Neural cell (in vitro differentiated cells): ENCODE data around the gene LRGUK.

Experiments used
- CTCF ChIP-seq: fragments of 450-650 bp; IDR thresholded peaks from 2 replicates; pipeline ENCODE4 v1.5.1; 2014; ENCODE audit warnings: antibody characterized with exemption, mild to moderate bottlenecking, moderate library complexity; ENCODE audit not compliant: poor library complexity, severe bottlenecking
- EP300 ChIP-seq: fragments of 450-650 bp; conservative IDR thresholded peaks from 2 replicates; pipeline ENCODE4 v1.6.1; 2014; ENCODE audit warnings: antibody characterized with exemption, mild to moderate bottlenecking, moderate library complexity; ENCODE audit not compliant: poor library complexity, severe bottlenecking
- EZH2 ChIP-seq: fragments of 200-600, 300-800 bp; shearing (Covaris generic), sonication (generic); IDR thresholded peaks from 2 replicates; pipeline ENCODE4 v1.6.1; 2014; ENCODE audit warnings: antibody characterized with exemption, low read length, borderline replicate concordance, mild to moderate bottlenecking; ENCODE audit not compliant: insufficient read depth, poor library complexity, severe bottlenecking
- POLR2AphosphoS5 ChIP-seq: IDR thresholded peaks from 2 replicates; pipeline ENCODE4 v1.6.1; 2012
- REST ChIP-seq: IDR thresholded peaks from 2 replicates; pipeline ENCODE4 v1.6.1; 2012; ENCODE audit warnings: borderline replicate concordance
- TAF1 ChIP-seq: IDR thresholded peaks from 2 replicates; pipeline ENCODE4 v1.6.1; 2012; ENCODE audit warnings: low read depth

GRCh38 chr7:134203186-134203889, 76.2 kb downstream of the LRGUK start:
- no peak for TF ChIP-seq CTCF
- no peak for TF ChIP-seq POLR2AphosphoS5
- no peak for TF ChIP-seq EZH2
- TF ChIP-seq EP300: no peak
- no peak for TF ChIP-seq TAF1
- no peak for TF ChIP-seq REST
